Measurements from ENCODE around the gene PCYT2.

PCYT2 gene

DNA sequence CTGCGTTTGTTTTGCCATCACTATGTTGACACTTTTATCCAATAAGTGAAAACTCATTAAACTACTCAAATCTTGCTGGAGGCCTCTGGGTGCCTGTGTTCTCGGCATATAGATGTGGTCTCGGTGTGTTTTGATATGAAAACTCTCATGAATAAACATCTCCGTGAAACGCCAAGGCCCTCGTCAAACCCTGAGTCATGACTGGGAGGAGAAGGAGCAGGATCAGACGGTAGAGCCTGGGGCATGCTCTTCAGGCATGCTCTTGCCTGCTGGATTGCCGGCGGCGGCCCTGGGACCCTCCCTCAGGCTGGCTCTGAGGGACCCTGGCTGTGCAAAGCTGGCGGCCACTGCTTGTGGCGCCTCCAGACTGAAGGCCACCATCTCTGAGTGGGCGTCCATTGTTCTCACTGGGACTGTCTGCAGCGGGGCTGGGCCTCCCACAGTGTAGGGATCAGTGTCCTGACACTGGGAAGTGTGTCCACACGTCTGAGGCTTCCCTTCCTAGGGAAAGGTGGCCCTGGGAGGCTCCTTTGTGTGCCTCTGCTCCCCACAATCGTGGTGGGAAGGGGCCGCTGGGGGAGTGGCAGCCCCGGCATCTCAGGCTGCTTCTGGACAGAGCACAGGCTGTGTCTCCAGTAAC lies 10.9 kb downstream of the PCYT2 start:
- TF ChIP-seq, protein P1, sequence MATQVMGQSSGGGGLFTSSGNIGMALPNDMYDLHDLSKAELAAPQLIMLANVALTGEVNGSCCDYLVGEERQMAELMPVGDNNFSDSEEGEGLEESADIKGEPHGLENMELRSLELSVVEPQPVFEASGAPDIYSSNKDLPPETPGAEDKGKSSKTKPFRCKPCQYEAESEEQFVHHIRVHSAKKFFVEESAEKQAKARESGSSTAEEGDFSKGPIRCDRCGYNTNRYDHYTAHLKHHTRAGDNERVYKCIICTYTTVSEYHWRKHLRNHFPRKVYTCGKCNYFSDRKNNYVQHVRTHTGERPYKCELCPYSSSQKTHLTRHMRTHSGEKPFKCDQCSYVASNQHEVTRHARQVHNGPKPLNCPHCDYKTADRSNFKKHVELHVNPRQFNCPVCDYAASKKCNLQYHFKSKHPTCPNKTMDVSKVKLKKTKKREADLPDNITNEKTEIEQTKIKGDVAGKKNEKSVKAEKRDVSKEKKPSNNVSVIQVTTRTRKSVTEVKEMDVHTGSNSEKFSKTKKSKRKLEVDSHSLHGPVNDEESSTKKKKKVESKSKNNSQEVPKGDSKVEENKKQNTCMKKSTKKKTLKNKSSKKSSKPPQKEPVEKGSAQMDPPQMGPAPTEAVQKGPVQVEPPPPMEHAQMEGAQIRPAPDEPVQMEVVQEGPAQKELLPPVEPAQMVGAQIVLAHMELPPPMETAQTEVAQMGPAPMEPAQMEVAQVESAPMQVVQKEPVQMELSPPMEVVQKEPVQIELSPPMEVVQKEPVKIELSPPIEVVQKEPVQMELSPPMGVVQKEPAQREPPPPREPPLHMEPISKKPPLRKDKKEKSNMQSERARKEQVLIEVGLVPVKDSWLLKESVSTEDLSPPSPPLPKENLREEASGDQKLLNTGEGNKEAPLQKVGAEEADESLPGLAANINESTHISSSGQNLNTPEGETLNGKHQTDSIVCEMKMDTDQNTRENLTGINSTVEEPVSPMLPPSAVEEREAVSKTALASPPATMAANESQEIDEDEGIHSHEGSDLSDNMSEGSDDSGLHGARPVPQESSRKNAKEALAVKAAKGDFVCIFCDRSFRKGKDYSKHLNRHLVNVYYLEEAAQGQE (IDR thresholded peaks at IDR 0.05; ENCODE audit: insufficient read depth in 1 of 2, low read depth in 2 of 2, low read length in 2 of 2) = no peak
- TF ChIP-seq SIN3A (IDR thresholded peaks at IDR 0.05; ENCODE audit: borderline replicate concordance, insufficient read depth, low read length) = no peak
- no peak for TF ChIP-seq TAF1 (IDR thresholded peaks at IDR 0.05; ENCODE audit: borderline replicate concordance, insufficient read depth, low read length)
- no peak for TF ChIP-seq FOXP2 (optimal IDR thresholded peaks at IDR 0.05; ENCODE audit: borderline replicate concordance, extremely low read depth, extremely low read length, insufficient read depth)
- TF ChIP-seq POLR2AphosphoS5 (IDR thresholded peaks at IDR 0.05; ENCODE audit: low read depth, low read length) = no peak

DNA sequence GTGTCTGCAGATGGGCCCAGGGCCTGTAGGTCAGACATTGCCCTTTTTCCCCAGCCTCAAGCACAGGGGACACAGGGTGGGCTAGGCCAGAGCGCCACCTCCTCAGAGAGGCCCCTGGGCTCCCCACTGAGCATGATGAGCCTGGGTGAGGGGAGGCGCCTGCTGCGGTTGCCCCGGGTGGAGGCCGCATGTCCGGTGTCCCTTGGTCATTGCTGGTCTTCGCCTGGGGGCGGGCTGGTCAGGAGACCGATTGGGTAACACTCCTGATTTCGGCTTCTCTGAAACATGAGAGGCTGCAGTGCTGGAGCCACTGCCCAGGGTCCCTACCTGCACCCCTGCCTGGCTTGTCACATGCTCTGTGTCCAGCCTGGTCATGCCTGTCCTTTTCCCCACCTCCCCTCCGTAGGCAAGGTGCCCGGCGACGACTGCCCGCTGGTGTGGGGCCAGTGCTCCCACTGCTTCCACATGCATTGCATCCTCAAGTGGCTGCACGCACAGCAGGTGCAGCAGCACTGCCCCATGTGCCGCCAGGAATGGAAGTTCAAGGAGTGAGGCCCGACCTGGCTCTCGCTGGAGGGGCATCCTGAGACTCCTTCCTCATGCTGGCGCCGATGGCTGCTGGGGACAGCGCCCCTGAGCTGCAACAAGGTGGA lies 11.6 kb downstream of the PCYT2 start:
- no peak for TF ChIP-seq TAF1 (IDR thresholded peaks at IDR 0.05; ENCODE audit: borderline replicate concordance, insufficient read depth, low read length)
- TF ChIP-seq SIN3A (IDR thresholded peaks at IDR 0.05; ENCODE audit: borderline replicate concordance, insufficient read depth, low read length) = no peak
- no peak for TF ChIP-seq FOXP2 (optimal IDR thresholded peaks at IDR 0.05; ENCODE audit: borderline replicate concordance, extremely low read depth, extremely low read length, insufficient read depth)
- TF ChIP-seq, protein P1 (IDR thresholded peaks at IDR 0.05; ENCODE audit: insufficient read depth in 1 of 2, low read depth in 2 of 2, low read length in 2 of 2) = no peak
- no peak for TF ChIP-seq POLR2AphosphoS5 (IDR thresholded peaks at IDR 0.05; ENCODE audit: low read depth, low read length)

DNA sequence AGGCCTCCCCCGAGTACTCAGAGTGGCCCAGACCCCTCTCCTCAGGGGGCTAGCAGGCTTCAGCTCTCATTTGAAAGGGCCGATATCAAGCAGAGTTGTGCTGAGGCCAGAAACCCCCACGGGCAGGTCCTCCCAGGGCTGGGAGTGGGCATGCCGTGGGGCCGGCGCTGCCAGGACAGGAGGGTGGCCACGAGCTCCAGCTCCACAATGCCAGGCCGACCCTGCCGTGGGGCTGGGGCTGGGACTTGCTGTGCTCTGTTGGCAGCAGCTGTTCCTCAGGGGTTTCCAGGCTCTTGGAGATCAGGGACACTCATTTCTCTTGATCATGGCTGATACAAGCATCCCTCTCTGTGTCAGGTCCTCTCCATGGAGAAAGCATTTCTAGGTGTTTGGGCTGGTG lies 12.3 kb downstream of the PCYT2 start:
- TF ChIP-seq FOXP2 (optimal IDR thresholded peaks at IDR 0.05; ENCODE audit: borderline replicate concordance, extremely low read depth, extremely low read length, insufficient read depth) (no peak), SIN3A (IDR thresholded peaks at IDR 0.05; ENCODE audit: borderline replicate concordance, insufficient read depth, low read length) (no peak), TAF1 (IDR thresholded peaks at IDR 0.05; ENCODE audit: borderline replicate concordance, insufficient read depth, low read length) (no peak), POLR2AphosphoS5 (IDR thresholded peaks at IDR 0.05; ENCODE audit: low read depth, low read length) (no peak)
- TF ChIP-seq, protein P1 (IDR thresholded peaks at IDR 0.05; ENCODE audit: insufficient read depth in 1 of 2, low read depth in 2 of 2, low read length in 2 of 2) = no peak

DNA sequence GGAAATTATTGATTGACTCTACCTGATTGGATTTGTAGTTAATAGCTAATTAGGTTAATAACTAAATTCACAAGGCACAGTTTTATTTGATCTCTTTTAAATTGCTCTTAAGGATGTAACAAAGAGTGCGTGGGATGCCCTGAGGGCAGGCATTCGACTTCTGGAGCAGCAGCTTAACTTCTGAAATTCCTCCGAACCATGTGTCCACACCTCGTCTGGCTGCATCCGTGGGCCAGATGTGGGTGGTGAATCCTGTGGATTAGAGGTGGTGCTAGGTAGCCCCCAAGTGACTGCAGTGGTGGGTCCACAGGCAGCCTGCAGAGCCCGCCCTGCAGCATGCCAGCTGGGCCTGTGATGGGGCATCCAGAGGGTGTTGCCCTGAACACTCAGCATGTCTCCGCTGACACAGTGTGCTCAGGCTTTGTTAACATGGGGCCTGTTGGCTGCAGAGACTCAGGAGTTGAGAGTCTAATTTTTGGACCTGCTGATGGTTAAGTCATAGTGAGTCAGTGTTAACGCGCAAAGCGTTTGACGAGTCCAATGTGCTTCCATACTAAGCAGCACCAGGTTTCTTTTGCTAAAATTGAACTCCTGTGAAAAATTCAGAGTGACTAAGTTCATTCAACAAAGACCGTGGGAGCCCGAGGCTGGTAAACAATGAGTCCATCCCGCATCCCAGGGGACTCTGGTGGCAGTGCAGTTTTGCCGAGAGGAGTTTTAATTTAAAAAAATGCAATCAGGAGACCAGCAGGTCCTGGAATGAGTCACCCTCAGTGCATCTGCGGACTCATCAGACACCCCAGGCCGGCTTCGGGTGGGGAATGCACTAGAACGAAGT lies 13.0 kb downstream of the PCYT2 start:
- TF ChIP-seq FOXP2 (optimal IDR thresholded peaks at IDR 0.05; ENCODE audit: borderline replicate concordance, extremely low read depth, extremely low read length, insufficient read depth) (no peak), TAF1 (IDR thresholded peaks at IDR 0.05; ENCODE audit: borderline replicate concordance, insufficient read depth, low read length) (0 out of 2 replicates have a peak, but pooled peaks have one; percentile 18), POLR2AphosphoS5 (IDR thresholded peaks at IDR 0.05; ENCODE audit: low read depth, low read length) (no peak), SIN3A (IDR thresholded peaks at IDR 0.05; ENCODE audit: borderline replicate concordance, insufficient read depth, low read length) (no peak; the same call in 1 of the 2 replicates)

DNA sequence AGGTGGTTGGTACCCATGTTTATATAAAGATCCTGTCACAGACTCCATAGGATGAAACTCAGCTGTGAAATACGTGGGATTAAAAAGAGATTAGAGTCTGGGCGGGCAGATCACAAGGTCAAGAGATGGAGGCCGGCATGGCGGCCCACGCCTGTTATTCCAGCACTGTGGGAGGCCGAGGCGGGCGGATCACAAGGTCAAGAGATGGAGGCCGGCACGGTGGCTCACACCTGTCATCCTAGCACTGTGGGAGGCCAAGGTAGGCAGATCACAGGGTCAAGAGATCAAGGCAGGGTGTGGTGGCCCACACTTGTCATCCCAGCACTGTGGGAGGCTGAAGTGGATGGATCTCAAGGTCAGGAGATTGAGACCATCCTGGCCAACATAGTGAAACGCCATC lies 15.8 kb downstream of the PCYT2 start:
- TF ChIP-seq FOXP2 (optimal IDR thresholded peaks at IDR 0.05; ENCODE audit: borderline replicate concordance, extremely low read depth, extremely low read length, insufficient read depth) (no peak), TAF1 (IDR thresholded peaks at IDR 0.05; ENCODE audit: borderline replicate concordance, insufficient read depth, low read length) (no peak), SIN3A (IDR thresholded peaks at IDR 0.05; ENCODE audit: borderline replicate concordance, insufficient read depth, low read length) (no peak), POLR2AphosphoS5 (IDR thresholded peaks at IDR 0.05; ENCODE audit: low read depth, low read length) (no peak)
- TF ChIP-seq, protein P1 (IDR thresholded peaks at IDR 0.05; ENCODE audit: insufficient read depth in 1 of 2, low read depth in 2 of 2, low read length in 2 of 2) = no peak

All from PFSK-1 (cell line).